GM23338 (cell line): ENCODE results near the gene MEIG1. TPM values are rescaled to one million over a fixed set of nuclear protein-coding genes. Genes with fewer than 3 reads are reported as not detected.
"Not testable (repeated sequence)": the region's sequence is repeated elsewhere in the genome, so short reads cannot be mapped to it uniquely, and the experiment has no call there.

Experiments
- ATAC-seq: fragments of 200-7000 bp; cut with Tn5 transposase; 3 replicates; pipeline ENCODE4 v1.9.1; 2020
- DNase-seq: peaks from one replicate; pipeline ENCODE4 v3.0.0-alpha.2; 2015; ENCODE audit warnings: low spot score
- H2AFZ ChIP-seq: fragments of 200-600 bp; sonication (generic); 2 replicates; pipeline ENCODE4 v1.8.0; 2016; ENCODE audit warnings: antibody characterized with exemption, mild to moderate bottlenecking, moderate library complexity
- H3F3A ChIP-seq: fragments of 200-600 bp; sonication (generic); replicated peaks from 2 replicates; pipeline ENCODE4 v1.8.0; 2017; ENCODE audit warnings: antibody characterized with exemption, mixed run types, low read depth
- H3K27ac ChIP-seq: fragments of 200-600 bp; sonication (generic); 2 replicates; pipeline ENCODE4 v1.6.1; 2016; ENCODE audit warnings: low read depth
- H3K27me3 ChIP-seq: fragments of 200-600 bp; sonication (generic); 2 replicates; pipeline ENCODE4 v1.8.0; 2016; ENCODE audit warnings: mild to moderate bottlenecking, mixed run types, moderate library complexity; ENCODE audit not compliant: insufficient read depth
- H3K36me3 ChIP-seq: fragments of 200-600 bp; sonication (generic); 2 replicates; pipeline ENCODE4 v1.8.0; 2016; ENCODE audit warnings: mild to moderate bottlenecking; ENCODE audit not compliant: insufficient read depth
- H3K4me1 ChIP-seq: fragments of 200-600 bp; sonication (generic); 2 replicates; pipeline ENCODE4 v1.8.0; 2016; ENCODE audit warnings: mild to moderate bottlenecking, moderate library complexity; ENCODE audit not compliant: insufficient read depth
- H3K4me2 ChIP-seq: fragments of 200-600 bp; sonication (generic); 2 replicates; pipeline ENCODE4 v1.7.1; 2017; ENCODE audit warnings: mixed run types
- H3K4me3 ChIP-seq: fragments of 200-600 bp; sonication (generic); 2 replicates; pipeline ENCODE4 v1.6.1; 2016; ENCODE audit warnings: mixed run types
- H3K79me2 ChIP-seq: fragments of 200-600 bp; sonication (generic); replicated peaks from 2 replicates; pipeline ENCODE4 v1.8.0; 2017; ENCODE audit warnings: mild to moderate bottlenecking; ENCODE audit not compliant: insufficient read depth
- H3K9me2 ChIP-seq: fragments of 200-600 bp; sonication (generic); 2 replicates; pipeline ENCODE4 v1.8.0; 2017; ENCODE audit not compliant: insufficient read depth
- H4K20me1 ChIP-seq: fragments of 200-600 bp; sonication (generic); replicated peaks from 2 replicates; pipeline ENCODE4 v1.8.0; 2017; ENCODE audit warnings: mild to moderate bottlenecking; ENCODE audit not compliant: insufficient read depth
- H3K27ac Mint-ChIP-seq: 2 replicates; pipeline ENCODE4 v1.8.0; 2020; ENCODE audit warnings: inconsistent platforms, mild to moderate bottlenecking, moderate library complexity, mixed read lengths
- H3K27me3 Mint-ChIP-seq: 3 replicates; pipeline ENCODE4 v1.8.0; 2022; ENCODE audit warnings: low read depth, mild to moderate bottlenecking, moderate library complexity, mixed read lengths, inconsistent platforms; ENCODE audit not compliant: insufficient read depth, poor library complexity
- H3K36me3 Mint-ChIP-seq: 3 replicates; pipeline ENCODE4 v1.8.0; 2021; ENCODE audit warnings: low read depth, mild to moderate bottlenecking, inconsistent platforms, moderate library complexity, mixed read lengths
- H3K4me1 Mint-ChIP-seq: 3 replicates; pipeline ENCODE4 v1.8.0; 2020; ENCODE audit warnings: mild to moderate bottlenecking, inconsistent platforms, mixed read lengths
- H3K4me3 Mint-ChIP-seq: 3 replicates; pipeline ENCODE4 v1.8.0; 2021; ENCODE audit warnings: moderate library complexity, mild to moderate bottlenecking, inconsistent platforms, mixed read lengths
- H3K9me3 Mint-ChIP-seq: 3 replicates; pipeline ENCODE4 v1.8.0; 2020; ENCODE audit warnings: moderate library complexity, mild to moderate bottlenecking, inconsistent platforms, mixed read lengths
- CREB1 ChIP-seq: fragments of 250-450 bp; sonication (Bioruptor Pico); IDR thresholded peaks from 2 replicates; pipeline ENCODE4 v1.5.0; 2020; ENCODE audit warnings: low read depth, mild to moderate bottlenecking, moderate library complexity
- EZH2 ChIP-seq: fragments of 200-600 bp; sonication (generic); IDR thresholded peaks from one replicate; pipeline ENCODE4 v1.8.0; 2017; ENCODE audit warnings: antibody characterized with exemption, mild to moderate bottlenecking, low read depth; ENCODE audit not compliant: unreplicated experiment
- EZH2phosphoT487 ChIP-seq: fragments of 200-600 bp; sonication (generic); IDR thresholded peaks from one replicate; pipeline ENCODE4 v1.8.1; 2018; ENCODE audit warnings: antibody characterized with exemption; ENCODE audit not compliant: unreplicated experiment
- JUNB ChIP-seq: IDR thresholded peaks from one replicate; pipeline ENCODE4 v1.6.1; 2016; ENCODE audit warnings: antibody characterized with exemption; ENCODE audit not compliant: unreplicated experiment
- NANOG ChIP-seq: IDR thresholded peaks from 2 replicates; pipeline ENCODE4 v1.6.1; 2016; ENCODE audit warnings: antibody characterized with exemption, borderline replicate concordance
- POLR2AphosphoS5 ChIP-seq: IDR thresholded peaks from 2 replicates; pipeline ENCODE4 v1.6.1; 2016; ENCODE audit warnings: antibody characterized with exemption, low read depth
- STAT1 ChIP-seq: IDR thresholded peaks from one replicate; pipeline ENCODE4 v1.6.1; 2016; ENCODE audit warnings: antibody characterized with exemption; ENCODE audit not compliant: unreplicated experiment
- ZNF114 ChIP-seq: fragments of 250-450 bp; sonication (Bioruptor Pico); IDR thresholded peaks from 2 replicates; pipeline ENCODE4 v1.5.0; 2020; ENCODE audit warnings: mild to moderate bottlenecking, moderate library complexity
- ZNF331 ChIP-seq: fragments of 250-450 bp; sonication (Bioruptor Pico); IDR thresholded peaks from 2 replicates; pipeline ENCODE4 v1.5.0; 2020; ENCODE audit warnings: low read depth, mild to moderate bottlenecking, moderate library complexity
- polyA plus RNA-seq: library from polyadenylated mRNA; unstranded; fragments of >200 nt; fragmentation: Nextera tagmentation; extraction: Ambion mirVana; gene quantifications from 2 replicates; pipeline ENCODE4 v1.2.1, GENCODE V29; 2016
- total RNA-seq: library from RNA; depleted of rRNA; stranded (reverse); fragments of >200 nt; shearing (Covaris generic); gene quantifications from 2 replicates; pipeline ENCODE4 v1.2.3, GENCODE V29; 2014
- TF ChIP-seq, protein P1 (sequence below): fragments of 250-450 bp; sonication (Bioruptor Pico); IDR thresholded peaks from 2 replicates; pipeline ENCODE4 v1.5.0; 2020; ENCODE audit warnings: mild to moderate bottlenecking, moderate library complexity
- TF ChIP-seq, protein P2 (sequence below), 2 experiments: fragments of 200-600 bp in 1 of 2; sonication (generic) in 1 of 2; conservative IDR thresholded peaks; 2 replicates each; pipeline versions ENCODE4 v1.5.1 to v1.6.1; 2016 to 2017; ENCODE audit warnings: antibody characterized with exemption in 2 of 2, low read depth in 2 of 2, mild to moderate bottlenecking in 2 of 2, moderate library complexity in 1 of 2
- TF ChIP-seq, protein P3 (sequence below): IDR thresholded peaks from 2 replicates; pipeline ENCODE4 v1.6.1; 2016; ENCODE audit warnings: antibody characterized with exemption

MEIG1 gene
- total and polyA plus RNA-seq, 2 experiments from 2014 or later, result 1.2 TPM; not detected in 1

DNA sequence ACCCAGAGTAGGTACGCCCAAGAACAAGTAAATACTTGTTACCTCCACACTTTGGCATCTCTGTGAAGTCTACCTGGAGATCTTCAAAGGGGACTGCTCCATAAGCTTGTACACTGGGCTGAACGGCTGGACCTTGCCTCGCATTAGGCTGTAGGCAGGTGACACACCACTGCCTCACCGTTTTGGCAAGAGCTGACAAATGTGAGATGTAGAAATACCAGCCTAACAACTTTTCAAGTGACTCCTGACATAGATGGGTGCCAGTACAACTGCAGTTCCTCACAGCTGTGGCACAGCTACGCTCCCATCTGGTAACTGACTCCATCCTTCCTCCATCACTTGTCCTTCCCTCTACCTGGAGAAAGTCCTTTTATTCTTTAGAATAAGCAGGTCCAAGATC lies 54.3 kb downstream of the MEIG1 start:
- not testable (repeated sequence) for H4K20me1 ChIP-seq, H3K79me2 ChIP-seq, H3K4me1 ChIP-seq, DNase-seq, H3K4me3 Mint-ChIP-seq, H3K9me2 ChIP-seq, H3K36me3 Mint-ChIP-seq, H3K4me2 ChIP-seq, H3F3A ChIP-seq, H3K9me3 Mint-ChIP-seq, H3K27ac Mint-ChIP-seq, H3K4me3 ChIP-seq, H2AFZ ChIP-seq, H3K27me3 ChIP-seq, H3K27me3 Mint-ChIP-seq, ATAC-seq, H3K27ac ChIP-seq, H3K4me1 Mint-ChIP-seq, H3K36me3 ChIP-seq

DNA sequence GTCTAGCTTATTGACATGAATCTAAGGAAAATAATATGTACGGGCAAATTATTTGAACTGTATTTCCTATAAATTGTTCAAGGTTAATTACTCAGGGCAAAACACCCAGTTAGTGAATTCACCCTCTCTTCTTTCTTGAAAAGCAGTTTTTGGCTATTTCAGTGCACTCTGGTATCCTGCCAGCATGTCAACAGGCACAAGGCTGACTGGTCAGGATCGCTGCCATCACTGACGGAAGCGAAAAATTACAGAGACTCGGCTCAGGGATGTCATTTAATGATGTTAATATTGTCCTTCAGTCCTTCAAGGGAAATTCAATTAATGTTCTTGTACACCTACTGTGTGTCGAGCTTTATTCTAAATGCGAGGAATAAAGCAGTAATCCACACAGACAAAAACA lies 56.3 kb downstream of the MEIG1 start:
- H3K9me3 Mint-ChIP-seq, result no peaks in the 10 kb centered on the region
- no peaks in the 10 kb centered on the region for H3K79me2 ChIP-seq
- no peaks in the 10 kb centered on the region for H3K36me3 ChIP-seq
- H3K4me1 Mint-ChIP-seq, result 0 out of 3 replicates have a peak, but pooled peaks cover 8% of the 10 kb centered on the region
- no peaks in the 10 kb centered on the region for H3K9me2 ChIP-seq
- no peak overlapping the region for H3K4me3 Mint-ChIP-seq
- DNase-seq, result no peak
- no peaks in the 10 kb centered on the region for H3F3A ChIP-seq
- no peaks in the 10 kb centered on the region for H3K36me3 Mint-ChIP-seq
- no peak overlapping the region for H3K27ac ChIP-seq
- no peaks in the 10 kb centered on the region for H3K4me1 ChIP-seq
- no peaks in the 10 kb centered on the region for H4K20me1 ChIP-seq
- H2AFZ ChIP-seq, result no peak overlapping the region
- H3K4me2 ChIP-seq, result no peak overlapping the region
- no peak for ATAC-seq
- H3K27me3 ChIP-seq, result no peaks in the 10 kb centered on the region
- peaks cover 5% of the 10 kb centered on the region for H3K27me3 Mint-ChIP-seq
- no peak overlapping the region for H3K27ac Mint-ChIP-seq
- no peak overlapping the region for H3K4me3 ChIP-seq
- TF ChIP-seq POLR2AphosphoS5 (no peak), JUNB (no peak), EZH2phosphoT487 (no peak), STAT1 (no peak), NANOG (no peak), ZNF114 (CRISPR knock-in tag) (no peak), CREB1 (CRISPR knock-in tag) (no peak), ZNF331 (no peak), EZH2 (no peak)
- TF ChIP-seq, protein P1, sequence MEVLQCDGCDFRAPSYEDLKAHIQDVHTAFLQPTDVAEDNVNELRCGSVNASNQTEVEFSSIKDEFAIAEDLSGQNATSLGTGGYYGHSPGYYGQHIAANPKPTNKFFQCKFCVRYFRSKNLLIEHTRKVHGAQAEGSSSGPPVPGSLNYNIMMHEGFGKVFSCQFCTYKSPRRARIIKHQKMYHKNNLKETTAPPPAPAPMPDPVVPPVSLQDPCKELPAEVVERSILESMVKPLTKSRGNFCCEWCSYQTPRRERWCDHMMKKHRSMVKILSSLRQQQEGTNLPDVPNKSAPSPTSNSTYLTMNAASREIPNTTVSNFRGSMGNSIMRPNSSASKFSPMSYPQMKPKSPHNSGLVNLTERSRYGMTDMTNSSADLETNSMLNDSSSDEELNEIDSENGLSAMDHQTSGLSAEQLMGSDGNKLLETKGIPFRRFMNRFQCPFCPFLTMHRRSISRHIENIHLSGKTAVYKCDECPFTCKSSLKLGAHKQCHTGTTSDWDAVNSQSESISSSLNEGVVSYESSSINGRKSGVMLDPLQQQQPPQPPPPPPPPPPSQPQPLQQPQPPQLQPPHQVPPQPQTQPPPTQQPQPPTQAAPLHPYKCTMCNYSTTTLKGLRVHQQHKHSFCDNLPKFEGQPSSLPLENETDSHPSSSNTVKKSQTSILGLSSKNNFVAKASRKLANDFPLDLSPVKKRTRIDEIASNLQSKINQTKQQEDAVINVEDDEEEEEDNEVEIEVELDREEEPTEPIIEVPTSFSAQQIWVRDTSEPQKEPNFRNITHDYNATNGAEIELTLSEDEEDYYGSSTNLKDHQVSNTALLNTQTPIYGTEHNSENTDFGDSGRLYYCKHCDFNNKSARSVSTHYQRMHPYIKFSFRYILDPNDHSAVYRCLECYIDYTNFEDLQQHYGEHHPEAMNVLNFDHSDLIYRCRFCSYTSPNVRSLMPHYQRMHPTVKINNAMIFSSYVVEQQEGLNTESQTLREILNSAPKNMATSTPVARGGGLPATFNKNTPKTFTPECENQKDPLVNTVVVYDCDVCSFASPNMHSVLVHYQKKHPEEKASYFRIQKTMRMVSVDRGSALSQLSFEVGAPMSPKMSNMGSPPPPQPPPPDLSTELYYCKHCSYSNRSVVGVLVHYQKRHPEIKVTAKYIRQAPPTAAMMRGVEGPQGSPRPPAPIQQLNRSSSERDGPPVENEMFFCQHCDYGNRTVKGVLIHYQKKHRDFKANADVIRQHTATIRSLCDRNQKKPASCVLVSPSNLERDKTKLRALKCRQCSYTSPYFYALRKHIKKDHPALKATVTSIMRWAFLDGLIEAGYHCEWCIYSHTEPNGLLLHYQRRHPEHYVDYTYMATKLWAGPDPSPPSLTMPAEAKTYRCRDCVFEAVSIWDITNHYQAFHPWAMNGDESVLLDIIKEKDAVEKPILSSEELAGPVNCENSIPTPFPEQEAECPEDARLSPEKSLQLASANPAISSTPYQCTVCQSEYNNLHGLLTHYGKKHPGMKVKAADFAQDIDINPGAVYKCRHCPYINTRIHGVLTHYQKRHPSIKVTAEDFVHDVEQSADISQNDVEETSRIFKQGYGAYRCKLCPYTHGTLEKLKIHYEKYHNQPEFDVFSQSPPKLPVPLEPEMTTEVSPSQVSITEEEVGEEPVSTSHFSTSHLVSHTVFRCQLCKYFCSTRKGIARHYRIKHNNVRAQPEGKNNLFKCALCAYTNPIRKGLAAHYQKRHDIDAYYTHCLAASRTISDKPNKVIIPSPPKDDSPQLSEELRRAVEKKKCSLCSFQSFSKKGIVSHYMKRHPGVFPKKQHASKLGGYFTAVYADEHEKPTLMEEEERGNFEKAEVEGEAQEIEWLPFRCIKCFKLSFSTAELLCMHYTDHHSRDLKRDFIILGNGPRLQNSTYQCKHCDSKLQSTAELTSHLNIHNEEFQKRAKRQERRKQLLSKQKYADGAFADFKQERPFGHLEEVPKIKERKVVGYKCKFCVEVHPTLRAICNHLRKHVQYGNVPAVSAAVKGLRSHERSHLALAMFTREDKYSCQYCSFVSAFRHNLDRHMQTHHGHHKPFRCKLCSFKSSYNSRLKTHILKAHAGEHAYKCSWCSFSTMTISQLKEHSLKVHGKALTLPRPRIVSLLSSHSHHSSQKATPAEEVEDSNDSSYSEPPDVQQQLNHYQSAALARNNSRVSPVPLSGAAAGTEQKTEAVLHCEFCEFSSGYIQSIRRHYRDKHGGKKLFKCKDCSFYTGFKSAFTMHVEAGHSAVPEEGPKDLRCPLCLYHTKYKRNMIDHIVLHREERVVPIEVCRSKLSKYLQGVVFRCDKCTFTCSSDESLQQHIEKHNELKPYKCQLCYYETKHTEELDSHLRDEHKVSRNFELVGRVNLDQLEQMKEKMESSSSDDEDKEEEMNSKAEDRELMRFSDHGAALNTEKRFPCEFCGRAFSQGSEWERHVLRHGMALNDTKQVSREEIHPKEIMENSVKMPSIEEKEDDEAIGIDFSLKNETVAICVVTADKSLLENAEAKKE (CRISPR knock-in tag), result no peak
- TF ChIP-seq, protein P2, sequence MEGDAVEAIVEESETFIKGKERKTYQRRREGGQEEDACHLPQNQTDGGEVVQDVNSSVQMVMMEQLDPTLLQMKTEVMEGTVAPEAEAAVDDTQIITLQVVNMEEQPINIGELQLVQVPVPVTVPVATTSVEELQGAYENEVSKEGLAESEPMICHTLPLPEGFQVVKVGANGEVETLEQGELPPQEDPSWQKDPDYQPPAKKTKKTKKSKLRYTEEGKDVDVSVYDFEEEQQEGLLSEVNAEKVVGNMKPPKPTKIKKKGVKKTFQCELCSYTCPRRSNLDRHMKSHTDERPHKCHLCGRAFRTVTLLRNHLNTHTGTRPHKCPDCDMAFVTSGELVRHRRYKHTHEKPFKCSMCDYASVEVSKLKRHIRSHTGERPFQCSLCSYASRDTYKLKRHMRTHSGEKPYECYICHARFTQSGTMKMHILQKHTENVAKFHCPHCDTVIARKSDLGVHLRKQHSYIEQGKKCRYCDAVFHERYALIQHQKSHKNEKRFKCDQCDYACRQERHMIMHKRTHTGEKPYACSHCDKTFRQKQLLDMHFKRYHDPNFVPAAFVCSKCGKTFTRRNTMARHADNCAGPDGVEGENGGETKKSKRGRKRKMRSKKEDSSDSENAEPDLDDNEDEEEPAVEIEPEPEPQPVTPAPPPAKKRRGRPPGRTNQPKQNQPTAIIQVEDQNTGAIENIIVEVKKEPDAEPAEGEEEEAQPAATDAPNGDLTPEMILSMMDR (conservative IDR thresholded peaks at IDR 0.05; ENCODE audit: low read depth in 2 of 2), result no peak
- TF ChIP-seq, protein P3, sequence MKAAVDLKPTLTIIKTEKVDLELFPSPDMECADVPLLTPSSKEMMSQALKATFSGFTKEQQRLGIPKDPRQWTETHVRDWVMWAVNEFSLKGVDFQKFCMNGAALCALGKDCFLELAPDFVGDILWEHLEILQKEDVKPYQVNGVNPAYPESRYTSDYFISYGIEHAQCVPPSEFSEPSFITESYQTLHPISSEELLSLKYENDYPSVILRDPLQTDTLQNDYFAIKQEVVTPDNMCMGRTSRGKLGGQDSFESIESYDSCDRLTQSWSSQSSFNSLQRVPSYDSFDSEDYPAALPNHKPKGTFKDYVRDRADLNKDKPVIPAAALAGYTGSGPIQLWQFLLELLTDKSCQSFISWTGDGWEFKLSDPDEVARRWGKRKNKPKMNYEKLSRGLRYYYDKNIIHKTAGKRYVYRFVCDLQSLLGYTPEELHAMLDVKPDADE, result no peak
